Measurements from ENCODE around the gene ZNF512. TPM values are rescaled to one million over a fixed set of nuclear protein-coding genes. Genes with fewer than 3 reads are reported as not detected.
A peak's percentile ranks its signal among the peaks of the same experiment; 100 is the strongest.

Gene ZNF512
- total RNA-seq, 1 donor from 2014 or later: 58.2 TPM

DNA sequence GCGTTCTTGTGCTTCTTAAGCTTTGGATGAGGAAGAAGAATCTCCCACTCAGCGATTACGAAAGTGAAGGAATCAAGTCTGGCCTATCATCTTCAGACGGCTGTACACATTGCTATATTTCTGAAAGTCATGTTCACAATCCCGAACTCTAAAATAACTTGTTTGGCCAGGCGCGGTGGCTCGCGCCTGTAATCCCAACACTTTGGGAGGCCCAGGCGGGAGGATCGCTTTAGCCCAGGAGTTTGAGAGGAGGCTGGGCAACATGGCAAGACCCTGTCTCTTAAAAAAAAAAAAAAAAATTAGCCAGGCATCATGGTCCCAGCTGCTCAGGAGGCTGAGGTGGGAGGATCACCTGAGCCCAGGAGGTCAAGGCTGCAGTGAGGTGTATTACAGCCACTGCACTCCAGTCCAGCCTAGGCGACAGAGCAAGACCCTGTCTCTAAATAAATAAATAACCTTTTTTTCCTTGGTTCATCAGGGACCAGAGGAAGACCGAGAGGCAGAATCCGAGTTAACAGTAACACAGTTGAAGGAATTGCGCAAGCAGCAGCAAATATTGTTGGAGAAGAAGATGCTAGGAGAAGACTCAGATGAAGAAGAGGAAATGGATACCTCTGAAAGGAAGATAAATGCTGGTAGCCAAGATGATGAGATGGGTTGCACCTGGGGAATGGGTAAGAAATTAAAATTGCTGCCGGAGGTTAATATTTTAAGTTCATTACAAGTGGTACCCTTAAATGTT lies 82.0 kb downstream of the ZNF512 start:
- no peak overlapping the region for H3K27ac Mint-ChIP-seq (ENCODE audit: unreplicated experiment)
- H3K9me3 Mint-ChIP-seq: no peaks in the 10 kb centered on the region
- peaks cover 30% of the 10 kb centered on the region for H3K4me1 Mint-ChIP-seq
- no peak for TF ChIP-seq CTCF (conservative IDR thresholded peaks at IDR 0.05)
- peak overlapping the region; percentile 100 for H3K4me3 Mint-ChIP-seq
- no peaks in the 10 kb centered on the region for H3K27me3 Mint-ChIP-seq (ENCODE audit: low read depth)
- peaks cover 7% of the 10 kb centered on the region for H3K36me3 Mint-ChIP-seq (ENCODE audit: low read depth)
- DNase-seq (ENCODE audit: low read depth, low spot score): no peak

DNA sequence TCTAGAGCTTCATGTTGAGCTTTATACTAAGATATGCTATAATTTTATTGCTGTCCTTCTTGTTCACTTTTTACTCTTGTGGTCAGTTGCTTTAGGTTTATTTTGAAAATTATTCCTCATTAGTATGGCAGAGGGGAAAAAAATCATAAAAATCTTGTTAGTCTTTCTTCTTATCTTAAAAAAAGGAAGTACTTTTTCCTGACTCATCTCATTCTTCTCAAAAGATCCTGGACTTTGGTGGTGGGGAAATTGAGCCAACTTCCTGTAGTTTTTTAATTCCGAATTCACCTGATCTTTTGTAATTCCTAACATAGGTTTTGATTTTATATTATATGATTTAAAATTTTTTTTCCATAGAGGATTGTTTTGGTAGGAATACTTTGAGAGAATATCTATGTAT lies 84.6 kb downstream of the ZNF512 start:
- no peak overlapping the region for H3K27ac Mint-ChIP-seq (ENCODE audit: unreplicated experiment)
- peaks cover under 1% of the 10 kb centered on the region for H3K36me3 Mint-ChIP-seq (ENCODE audit: low read depth)
- H3K4me3 Mint-ChIP-seq: peak overlapping the region; percentile 67

GRCh38 chr2:27671235-27671634 lies 88.4 kb downstream of the ZNF512 start:
- no peak for TF ChIP-seq CTCF (conservative IDR thresholded peaks at IDR 0.05)
- Mint-ChIP-seq H3K36me3 (ENCODE audit: low read depth) (peaks cover 5% of the 10 kb centered on the region), H3K9me3 (no peaks in the 10 kb centered on the region), H3K27ac (ENCODE audit: unreplicated experiment) (no peak overlapping the region), H3K4me3 (no peak overlapping the region), H3K27me3 (ENCODE audit: low read depth) (no peaks in the 10 kb centered on the region), H3K4me1 (no peaks in the 10 kb centered on the region)
- no peak for DNase-seq (ENCODE audit: low read depth, low spot score)

More for the DNA sequence above, 84.6 kb downstream of the ZNF512 start:
- no peaks in the 10 kb centered on the region for H3K27me3 Mint-ChIP-seq (ENCODE audit: low read depth)
- no peak for TF ChIP-seq CTCF (conservative IDR thresholded peaks at IDR 0.05)
- no peaks in the 10 kb centered on the region for H3K9me3 Mint-ChIP-seq
- peaks cover 28% of the 10 kb centered on the region for H3K4me1 Mint-ChIP-seq
- no peak for DNase-seq (ENCODE audit: low read depth, low spot score)

Other genes with a start within 250 kb of the ZNF512 start
- 109 and 114 TPM in 2 replicates for gene GTF3C2, start 226.3 kb upstream of the ZNF512 start, total RNA-seq
- gene EIF2B4, start 212.7 kb upstream of the ZNF512 start, total RNA-seq: 72.5 TPM in 2 replicates
- 104 and 109 TPM in 2 replicates for gene SNX17, start 212.4 kb upstream of the ZNF512 start, total RNA-seq
- 26.5 and 27.9 TPM in 2 replicates for gene ZNF513, start 202.3 kb upstream of the ZNF512 start, total RNA-seq
- 157 and 163 TPM in 2 replicates for gene PPM1G, start 173.5 kb upstream of the ZNF512 start, total RNA-seq
- 107 TPM in 2 replicates for gene NRBP1, start 154.4 kb upstream of the ZNF512 start, total RNA-seq
- 5.5 and 6.9 TPM in 2 replicates for gene KRTCAP3, start 140.7 kb upstream of the ZNF512 start, total RNA-seq
- 37.0 and 38.4 TPM in 2 replicates for gene IFT172, start 93.3 kb upstream of the ZNF512 start, total RNA-seq
- gene FNDC4, start 87.8 kb upstream of the ZNF512 start, total RNA-seq: 14.2 and 17.4 TPM in 2 replicates
- gene GCKR, start 86.2 kb upstream of the ZNF512 start, total RNA-seq: 0.42 TPM in 1 of 2 replicates, not detected in the other
- 5.8 and 6.0 TPM in 2 replicates for gene CCDC121, start 46.0 kb downstream of the ZNF512 start, total RNA-seq
- 46.1 and 48.3 TPM in 2 replicates for gene GPN1, start 46.0 kb downstream of the ZNF512 start, total RNA-seq
- 32.4 and 33.8 TPM in 2 replicates for gene SUPT7L, start 80.6 kb downstream of the ZNF512 start, total RNA-seq
- 19.0 and 19.1 TPM in 2 replicates for gene SLC4A1AP, start 80.8 kb downstream of the ZNF512 start, total RNA-seq
- gene MRPL33, start 188.7 kb downstream of the ZNF512 start, total RNA-seq: 53.5 and 67.0 TPM in 2 replicates

Measured in neural crest cell (in vitro differentiated cells).